GM18867 (cell line): ENCODE data around the gene PHB1.

Experiments used
- ATAC-seq: cut with Tn5 transposase; IDR thresholded peaks from one replicate; pipeline ENCODE4 v1.9.1; 2021; ENCODE audit warnings: mild to moderate bottlenecking, moderate library complexity; ENCODE audit not compliant: unreplicated experiment

The PHB1 gene

DNA sequence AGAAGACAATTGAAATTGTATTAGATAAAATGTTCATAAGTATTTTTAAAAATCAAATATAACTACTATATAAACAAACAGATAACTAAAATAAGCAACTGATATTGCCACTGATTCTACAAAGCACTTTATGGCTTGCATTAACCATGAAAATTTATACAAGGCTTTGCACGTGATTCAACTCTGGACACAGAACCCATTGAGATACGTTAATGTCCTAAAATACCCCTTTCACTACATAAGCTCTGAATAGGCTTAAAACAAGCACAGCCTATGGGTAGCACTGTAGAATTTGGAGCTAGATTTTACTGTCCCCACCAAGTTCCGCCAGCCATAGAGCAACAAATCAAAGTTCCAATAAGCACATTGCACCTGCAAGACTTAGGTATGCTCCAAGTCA lies 57.2 kb downstream of the PHB1 start:
- ATAC-seq: no peak

DNA sequence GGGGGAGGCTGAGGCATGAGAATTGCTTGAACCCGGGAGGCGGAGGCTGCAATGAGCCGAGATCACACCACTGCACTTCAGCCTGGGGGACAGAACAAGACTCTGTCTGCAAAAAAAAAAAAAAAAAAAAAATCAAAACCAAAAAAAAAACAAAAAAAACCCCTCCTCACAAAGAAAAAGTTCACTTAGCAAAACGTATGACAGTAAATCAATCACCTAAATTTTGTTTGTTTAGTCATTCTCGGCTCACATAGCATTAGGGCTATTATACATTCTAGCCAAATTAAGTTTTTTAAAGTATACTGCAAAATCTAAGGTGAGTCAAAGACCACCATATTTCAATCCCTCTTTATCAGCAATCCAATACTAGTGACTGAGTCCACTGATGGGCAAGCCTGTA lies 58.4 kb downstream of the PHB1 start:
- no peak for ATAC-seq
